Measurements from ENCODE around the gene NFU1.

Gene NFU1

GRCh38 chr2:69436938-69437750 is at the start of gene NFU1:
Gene NFU1, minus strand, starts transcription at chr2:69437435. Its CDS starts 13 bp downstream, at chr2:69437422.
- DNase-seq (ENCODE audit: low read depth in 2 of 2) = peak; percentile 72 to 85

GRCh38 chr2:69483696-69484095 is 46.5 kb upstream of the NFU1 start:
- no peak for DNase-seq (ENCODE audit: low read depth in 2 of 2)

- DNase-seq (ENCODE audit: low read depth in 2 of 2) = no peak
These were observed 45.8 kb upstream of the NFU1 start for GRCh38 chr2:69483024-69483423.

- DNase-seq (ENCODE audit: low read depth in 2 of 2) = no peak
These were observed 45.2 kb upstream of the NFU1 start for GRCh38 chr2:69482471-69482870.

GRCh38 chr2:69481421-69481820 is 44.2 kb upstream of the NFU1 start:
- DNase-seq (ENCODE audit: low read depth in 2 of 2) = no peak

- no peak for DNase-seq (ENCODE audit: low read depth in 2 of 2)
These were observed 40.4 kb upstream of the NFU1 start for GRCh38 chr2:69477627-69478026.

- DNase-seq (ENCODE audit: low read depth in 2 of 2) = no peak
These were observed 37.5 kb upstream of the NFU1 start for GRCh38 chr2:69474688-69475087.

- no peak for DNase-seq (ENCODE audit: low read depth in 2 of 2)
These were observed 34.6 kb upstream of the NFU1 start for GRCh38 chr2:69471793-69472192.

GRCh38 chr2:69470911-69471310 is 33.7 kb upstream of the NFU1 start:
- no peak for DNase-seq (ENCODE audit: low read depth in 2 of 2)

- no peak for DNase-seq (ENCODE audit: low read depth in 2 of 2)
These were observed 32.5 kb upstream of the NFU1 start for GRCh38 chr2:69469784-69470183.

- DNase-seq (ENCODE audit: low read depth in 2 of 2) = no peak
These were observed 32.1 kb upstream of the NFU1 start for GRCh38 chr2:69469375-69469774.

- no peak for DNase-seq (ENCODE audit: low read depth in 2 of 2)
These were observed 29.5 kb upstream of the NFU1 start for GRCh38 chr2:69466728-69467127.

GRCh38 chr2:69465513-69466456 is 28.6 kb upstream of the NFU1 start:
- DNase-seq (ENCODE audit: low read depth in 2 of 2) = no peak

- DNase-seq (ENCODE audit: low read depth in 2 of 2) = no peak
These were observed 27.3 kb upstream of the NFU1 start for GRCh38 chr2:69464575-69464974.

GRCh38 chr2:69462780-69463179 is 25.5 kb upstream of the NFU1 start:
- no peak for DNase-seq (ENCODE audit: low read depth in 2 of 2)

GRCh38 chr2:69461404-69461803 is 24.2 kb upstream of the NFU1 start:
- DNase-seq (ENCODE audit: low read depth in 2 of 2) = no peak

GRCh38 chr2:69459936-69460335 is 22.7 kb upstream of the NFU1 start:
- DNase-seq (ENCODE audit: low read depth in 2 of 2) = no peak

- no peak for DNase-seq (ENCODE audit: low read depth in 2 of 2)
These were observed 19.8 kb upstream of the NFU1 start for GRCh38 chr2:69456950-69457445.

- DNase-seq (ENCODE audit: low read depth in 2 of 2) = no peak
These were observed 18.9 kb upstream of the NFU1 start for GRCh38 chr2:69456154-69456553.

- DNase-seq (ENCODE audit: low read depth in 2 of 2) = no peak
These were observed 17.7 kb upstream of the NFU1 start for GRCh38 chr2:69454976-69455375.

GRCh38 chr2:69453475-69454129 is 16.4 kb upstream of the NFU1 start:
- no peak for DNase-seq (ENCODE audit: low read depth in 2 of 2)

GRCh38 chr2:69452687-69453086 is 15.5 kb upstream of the NFU1 start:
- DNase-seq (ENCODE audit: low read depth in 2 of 2) = no peak
